IPS-11a (cell line): ENCODE results near the gene CD58.
"Not testable (repeated sequence)": the region's sequence is repeated elsewhere in the genome, so short reads cannot be mapped to it uniquely, and the experiment has no call there.

Experiments used
- H3K4me3 ChIP-seq: one replicate; pipeline ENCODE4 v1.5.1; 2013; ENCODE audit warnings: low read depth, low read length, control low read depth

Gene CD58, protein sequence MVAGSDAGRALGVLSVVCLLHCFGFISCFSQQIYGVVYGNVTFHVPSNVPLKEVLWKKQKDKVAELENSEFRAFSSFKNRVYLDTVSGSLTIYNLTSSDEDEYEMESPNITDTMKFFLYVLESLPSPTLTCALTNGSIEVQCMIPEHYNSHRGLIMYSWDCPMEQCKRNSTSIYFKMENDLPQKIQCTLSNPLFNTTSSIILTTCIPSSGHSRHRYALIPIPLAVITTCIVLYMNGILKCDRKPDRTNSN

GRCh38 chr1:116570358-116571214, at the start of gene CD58:
Gene CD58, minus strand, starts transcription at chr1:116571026. Its CDS starts 54 bp downstream, at chr1:116570972.
- peak within 1 kb of the TSS; percentile 69 for H3K4me3 ChIP-seq

DNA sequence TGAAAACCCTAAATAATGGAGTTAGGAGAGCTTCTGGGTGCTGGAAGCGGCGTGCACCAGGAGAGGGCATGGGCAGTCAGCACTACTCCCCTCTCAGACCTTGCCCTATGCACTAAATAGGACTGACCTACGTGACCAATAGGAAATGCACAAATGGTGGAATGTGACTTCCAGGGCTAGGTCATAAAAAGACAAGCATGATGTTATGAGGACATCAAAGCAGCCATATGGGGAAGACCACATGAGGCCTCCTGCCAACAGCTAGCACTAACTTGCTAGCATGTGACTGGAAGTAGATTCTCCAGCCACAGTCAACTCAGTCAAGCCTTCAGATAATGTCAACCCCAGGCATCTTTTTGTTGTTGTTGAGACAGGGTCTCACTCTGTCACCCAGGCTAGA, 49.6 kb upstream of the CD58 start:
- H3K4me3 ChIP-seq: not testable (repeated sequence)

GRCh38 chr1:116619106-116619505, 48.3 kb upstream of the CD58 start:
- H3K4me3 ChIP-seq: not testable (repeated sequence)

GRCh38 chr1:116617808-116618207, 47.0 kb upstream of the CD58 start:
- not testable (repeated sequence) for H3K4me3 ChIP-seq

- H3K4me3 ChIP-seq: not testable (repeated sequence)
Measured at GRCh38 chr1:116613825-116614224, 43.0 kb upstream of the CD58 start.

- not testable (repeated sequence) for H3K4me3 ChIP-seq
Measured at GRCh38 chr1:116609801-116610371, 39.1 kb upstream of the CD58 start.

- H3K4me3 ChIP-seq: not testable (repeated sequence)
Measured at GRCh38 chr1:116608841-116609240, 38.0 kb upstream of the CD58 start.

DNA sequence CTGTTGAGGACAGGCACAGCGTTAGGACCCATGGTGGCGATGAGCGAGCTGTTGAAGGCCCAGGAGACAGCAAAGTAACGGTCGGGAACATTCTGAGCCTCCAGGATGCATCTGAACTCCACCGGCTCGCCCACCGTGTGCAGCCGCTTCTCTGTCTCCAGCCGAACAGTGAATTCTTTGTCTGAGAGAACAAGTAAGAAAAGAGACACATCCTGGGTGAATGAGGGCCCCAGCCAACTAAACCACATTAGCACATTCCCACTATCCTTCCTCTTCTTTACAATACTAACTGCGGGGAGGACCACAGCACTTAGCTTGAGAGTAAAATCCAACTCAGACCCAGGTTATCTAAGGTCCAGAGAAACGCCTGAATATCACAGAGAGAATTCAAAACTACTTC, 37.3 kb upstream of the CD58 start:
- not testable (repeated sequence) for H3K4me3 ChIP-seq

DNA sequence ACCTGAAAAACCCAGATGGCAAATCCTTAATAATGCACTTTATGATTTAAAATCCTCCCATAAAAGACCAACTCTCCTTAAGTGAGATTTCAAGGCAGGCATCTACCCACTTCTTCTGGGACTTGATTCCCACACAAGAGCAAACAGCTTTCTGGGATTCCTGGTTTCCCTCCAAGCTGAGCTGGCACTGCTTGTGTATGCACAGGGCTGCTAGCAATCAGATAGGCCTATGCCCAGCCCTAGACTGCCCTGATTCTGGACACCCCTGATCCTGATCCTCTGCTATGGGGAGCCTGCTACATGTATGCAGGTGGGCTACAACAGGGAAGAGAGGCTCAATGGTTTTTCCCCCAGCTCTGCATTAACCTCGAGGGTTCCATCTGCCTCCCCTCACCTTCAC, 36.6 kb upstream of the CD58 start:
- not testable (repeated sequence) for H3K4me3 ChIP-seq

DNA sequence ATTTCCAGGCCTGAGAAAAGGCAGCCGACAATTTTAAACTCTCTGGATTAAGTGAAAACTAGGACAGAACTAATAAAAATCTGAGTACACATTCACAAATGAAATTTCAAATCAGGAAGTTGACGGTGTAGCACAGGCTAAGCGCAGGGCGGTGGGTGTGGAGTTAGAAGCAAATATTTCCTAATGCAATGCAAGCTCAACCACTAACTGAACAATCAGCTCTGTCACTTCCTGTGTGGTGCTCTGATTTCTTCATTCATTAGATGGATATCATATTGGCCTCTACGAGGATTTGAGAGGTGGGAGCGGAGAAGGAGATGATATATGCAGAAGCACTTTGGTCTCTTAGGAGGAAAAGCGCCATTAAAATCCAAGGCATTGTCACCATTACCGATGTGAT, 35.2 kb upstream of the CD58 start:
- not testable (repeated sequence) for H3K4me3 ChIP-seq

DNA sequence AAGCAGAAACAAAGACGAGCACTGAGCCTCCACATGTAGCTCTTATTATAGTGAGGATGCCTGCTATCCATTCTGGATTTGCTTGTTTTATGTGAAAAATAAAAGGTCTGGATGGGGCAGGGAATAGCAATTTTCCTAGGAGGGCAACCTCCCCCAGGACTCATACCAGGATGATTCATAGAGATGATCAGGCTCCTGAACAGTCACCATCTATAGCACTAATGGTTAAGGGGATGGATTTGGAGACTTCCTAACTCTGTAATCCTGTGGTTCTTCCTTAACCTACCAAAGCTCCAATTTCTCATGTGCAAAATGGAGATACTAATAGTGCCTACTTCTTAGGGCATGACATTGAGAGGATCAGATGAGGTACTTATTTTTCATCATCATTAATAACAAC, 34.5 kb upstream of the CD58 start:
- no peak overlapping the region for H3K4me3 ChIP-seq

- H3K4me3 ChIP-seq: not testable (repeated sequence)
Measured at GRCh38 chr1:116604408-116604807, 33.6 kb upstream of the CD58 start.

DNA sequence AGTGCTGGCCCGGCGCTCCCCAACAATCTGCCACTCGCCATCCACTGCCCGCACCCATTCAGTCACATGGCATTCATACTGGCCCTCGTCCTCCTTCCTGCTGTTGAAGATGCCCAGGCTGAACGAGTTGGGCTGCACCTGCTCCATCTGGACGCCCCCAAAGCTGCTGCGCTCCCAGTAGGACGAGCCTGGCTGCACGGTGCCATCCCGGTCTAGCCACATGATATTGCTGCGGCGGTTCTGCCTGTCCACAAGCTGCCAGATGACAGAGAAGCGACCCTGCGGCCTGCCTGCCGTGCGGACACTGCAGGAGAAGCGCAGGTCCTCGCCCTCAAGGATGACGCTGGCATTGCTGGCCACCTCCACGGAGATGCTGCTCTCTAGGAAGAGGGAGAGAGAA, 32.8 kb upstream of the CD58 start:
- not testable (repeated sequence) for H3K4me3 ChIP-seq

GRCh38 chr1:116599369-116599768, 28.5 kb upstream of the CD58 start:
- H3K4me3 ChIP-seq: not testable (repeated sequence)

GRCh38 chr1:116598420-116599036, 27.7 kb upstream of the CD58 start:
- not testable (repeated sequence) for H3K4me3 ChIP-seq

GRCh38 chr1:116597388-116597787, 26.6 kb upstream of the CD58 start:
- H3K4me3 ChIP-seq: not testable (repeated sequence)

DNA sequence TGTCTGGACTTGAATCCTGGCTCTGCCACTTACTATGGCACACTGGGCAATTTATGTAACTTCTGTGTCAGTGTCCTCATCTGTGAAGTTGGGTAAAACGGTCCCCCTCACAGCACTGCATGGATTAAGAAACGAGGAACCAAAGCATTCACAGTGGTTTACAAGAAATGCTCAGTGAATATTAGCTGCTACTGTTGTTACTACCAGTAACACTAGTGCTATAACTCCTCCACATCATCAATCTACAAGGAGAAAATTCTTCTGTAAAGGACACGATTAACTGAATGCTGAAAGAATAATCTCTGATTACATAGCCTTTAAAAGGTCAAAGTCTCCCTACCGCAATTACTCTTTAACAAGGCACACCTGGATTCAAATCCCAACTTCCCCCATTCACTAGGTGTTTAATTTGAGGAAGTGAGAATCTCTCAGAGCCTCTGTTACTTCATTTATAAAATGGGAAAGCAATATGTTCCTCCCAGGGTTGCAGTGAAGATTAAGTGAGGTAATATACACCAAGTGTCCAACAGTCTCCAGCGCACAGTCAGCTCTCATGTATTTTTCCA, 26.0 kb upstream of the CD58 start:
- H3K4me3 ChIP-seq: not testable (repeated sequence)

DNA sequence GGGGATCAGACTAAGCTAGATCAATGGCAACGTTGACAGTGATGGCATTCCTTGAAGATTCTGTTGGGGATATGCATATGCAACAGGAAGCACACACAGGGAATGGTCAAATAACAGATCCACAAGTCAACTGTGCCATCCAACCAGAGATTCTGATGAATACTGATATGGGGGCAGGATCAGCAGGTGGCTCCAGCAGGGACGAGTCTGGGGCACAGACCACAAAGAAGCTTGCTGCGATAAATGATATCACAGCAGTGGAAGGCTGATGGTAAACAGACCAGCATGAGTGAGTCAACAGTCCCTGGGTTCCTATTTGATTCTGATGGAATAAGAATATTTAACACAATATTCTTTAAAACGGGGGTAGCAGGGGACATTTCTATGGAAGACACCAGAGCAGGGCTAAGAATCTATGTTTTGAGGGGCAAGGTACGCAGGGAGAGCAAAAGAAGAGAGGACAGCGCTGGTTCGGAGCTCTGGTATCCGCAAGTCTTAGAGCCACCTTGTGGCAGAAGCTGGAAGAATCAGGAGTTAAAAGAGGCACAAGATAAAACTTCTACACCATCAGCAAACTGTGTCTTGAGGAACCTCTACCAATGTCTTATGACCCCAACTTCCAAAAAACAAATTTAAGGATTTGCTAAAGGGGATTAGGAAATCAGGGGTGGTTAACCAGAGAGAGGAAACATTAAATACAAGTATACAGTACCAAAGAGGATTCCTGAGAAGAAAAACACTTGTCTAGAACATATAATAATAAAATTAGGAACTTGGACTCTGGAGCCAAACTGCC, 25.3 kb upstream of the CD58 start:
- not testable (repeated sequence) for H3K4me3 ChIP-seq

DNA sequence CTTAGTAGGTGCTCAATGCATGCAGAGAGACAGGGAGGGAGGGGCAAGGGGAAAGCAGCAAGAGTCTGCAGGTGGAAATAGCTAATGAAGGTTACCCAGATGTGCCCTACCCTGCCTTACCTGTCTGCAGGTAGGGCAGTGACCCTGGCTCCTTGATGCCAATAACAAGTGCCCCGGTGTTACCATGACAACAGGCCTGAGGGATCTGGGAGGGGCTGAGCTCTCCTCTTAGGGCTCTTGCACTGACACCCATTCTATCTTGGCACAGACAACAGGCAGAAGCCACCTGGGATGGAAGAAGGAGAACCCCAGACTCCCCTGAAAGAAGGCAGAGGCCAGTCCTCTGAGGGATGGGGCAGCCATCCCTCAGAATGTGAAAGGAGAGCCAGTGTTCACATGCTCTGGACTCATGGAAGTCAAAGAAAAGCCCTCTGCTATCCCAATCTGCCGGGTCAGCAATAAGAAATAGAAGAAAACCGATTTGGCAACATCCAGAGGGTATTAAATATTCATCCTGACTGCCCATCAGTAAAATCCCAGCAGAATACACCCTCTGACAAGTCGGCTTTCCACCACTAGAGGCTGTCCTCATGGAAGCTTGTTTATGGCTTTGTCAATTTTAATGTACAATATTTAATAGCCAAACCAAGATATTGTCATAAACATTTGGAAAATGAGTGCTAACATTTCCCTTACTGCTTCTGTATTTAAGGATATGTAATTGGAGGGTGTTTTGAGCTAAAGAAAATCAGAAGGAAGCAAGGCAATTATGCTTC, 24.4 kb upstream of the CD58 start:
- H3K4me3 ChIP-seq: not testable (repeated sequence)

GRCh38 chr1:116593977-116594376, 23.2 kb upstream of the CD58 start:
- not testable (repeated sequence) for H3K4me3 ChIP-seq
